WTC11 (cell line): ENCODE measurements around the gene RAB7A.

Experiments
- CREB1 ChIP-seq: sonication (generic); formaldehyde crosslinking; IDR thresholded peaks from 2 replicates; pipeline ENCODE4 v1.8.0; 2023; ENCODE audit warnings: mild to moderate bottlenecking, missing genetic modification reagents
- CTCF ChIP-seq: fragments of 200-600 bp; IDR thresholded peaks from 2 replicates; pipeline ENCODE4 v1.8.0; 2022; ENCODE audit warnings: antibody characterized with exemption
- KAT7 ChIP-seq: sonication (generic); formaldehyde crosslinking; IDR thresholded peaks from 2 replicates; pipeline ENCODE4 v1.8.1; 2023; ENCODE audit warnings: missing genetic modification reagents, mild to moderate bottlenecking, borderline replicate concordance
- MAX ChIP-seq: sonication (generic); formaldehyde crosslinking; IDR thresholded peaks from 2 replicates; pipeline ENCODE4 v1.8.0; 2022; ENCODE audit warnings: mild to moderate bottlenecking, missing genetic modification reagents
- ZBTB43 ChIP-seq: sonication (generic); formaldehyde crosslinking; IDR thresholded peaks from 2 replicates; pipeline ENCODE4 v1.8.1; 2023; ENCODE audit warnings: mild to moderate bottlenecking, missing genetic modification reagents
- ZNF232 ChIP-seq: sonication (generic); formaldehyde crosslinking; IDR thresholded peaks from 2 replicates; pipeline ENCODE4 v1.8.0; 2022; ENCODE audit warnings: mild to moderate bottlenecking, missing genetic modification reagents
- ZNF671 ChIP-seq: fragments of 250-450 bp; sonication (Bioruptor Pico); IDR thresholded peaks from 2 replicates; pipeline ENCODE4 v1.8.0; 2021; ENCODE audit warnings: mild to moderate bottlenecking
- TF ChIP-seq, protein P1 (sequence below): sonication (generic); formaldehyde crosslinking; IDR thresholded peaks from 2 replicates; pipeline ENCODE4 v1.8.1; 2023; ENCODE audit warnings: mild to moderate bottlenecking, missing genetic modification reagents, moderate library complexity

- TF ChIP-seq ZNF232 (CRISPR knock-in tag) = no peak
- TF ChIP-seq CTCF = no peak
- TF ChIP-seq, protein P1, sequence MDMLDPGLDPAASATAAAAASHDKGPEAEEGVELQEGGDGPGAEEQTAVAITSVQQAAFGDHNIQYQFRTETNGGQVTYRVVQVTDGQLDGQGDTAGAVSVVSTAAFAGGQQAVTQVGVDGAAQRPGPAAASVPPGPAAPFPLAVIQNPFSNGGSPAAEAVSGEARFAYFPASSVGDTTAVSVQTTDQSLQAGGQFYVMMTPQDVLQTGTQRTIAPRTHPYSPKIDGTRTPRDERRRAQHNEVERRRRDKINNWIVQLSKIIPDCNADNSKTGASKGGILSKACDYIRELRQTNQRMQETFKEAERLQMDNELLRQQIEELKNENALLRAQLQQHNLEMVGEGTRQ (CRISPR knock-in tag) = no peak
- TF ChIP-seq ZNF671 (CRISPR knock-in tag) = no peak
- TF ChIP-seq ZBTB43 (CRISPR knock-in tag) = no peak
- TF ChIP-seq MAX (CRISPR knock-in tag) = no peak
- no peak for TF ChIP-seq CREB1 (CRISPR knock-in tag)
- TF ChIP-seq KAT7 = no peak
Observed at GRCh38 chr3:128727485-128727884, 1.5 kb downstream of the RAB7A start.
